Right cardiac atrium (tissue), 5 donors: ENCODE results near the gene RAB11FIP4. TPM values are rescaled to one million over a fixed set of nuclear protein-coding genes. Genes with fewer than 3 reads are reported as not detected.

Experiments
- ATAC-seq, 2 donors: fragments of 200-7000 bp; cut with Tn5 transposase; one replicate each; pipeline versions ENCODE4 v1.8.0 to v1.9.1; 2020; ENCODE audit warnings: moderate library complexity in 2 of 2, mild to moderate bottlenecking in 1 of 2
- DNase-seq, 3 donors: peaks; one replicate each; pipeline ENCODE4 v3.0.0-alpha.2; 2020
- H3K27ac ChIP-seq: one replicate; pipeline ENCODE4 v1.5.1; 2013; ENCODE audit warnings: mild to moderate bottlenecking, low read length, control low read depth, moderate library complexity
- H3K27me3 ChIP-seq: one replicate; pipeline ENCODE4 v1.6.1; 2013; ENCODE audit not compliant: control insufficient read depth, insufficient read depth
- H3K4me1 ChIP-seq: one replicate; pipeline ENCODE4 v1.6.1; 2013; ENCODE audit warnings: low read length; ENCODE audit not compliant: control insufficient read depth, insufficient read depth
- H3K4me3 ChIP-seq: one replicate; pipeline ENCODE4 v1.5.1; 2013; ENCODE audit warnings: low read length, control low read depth
- H3K9me3 ChIP-seq: one replicate; pipeline ENCODE4 v1.6.1; 2013; ENCODE audit warnings: low read length; ENCODE audit not compliant: control insufficient read depth
- WGBS: extraction: QIAGEN DNeasy Blood & Tissue Kit; methylation state at CpG from one replicate; pipeline ENCODE4 v1.1.7; 2013; 5-methylcytosine and 5-hydroxymethylcytosine counted together
- intact Hi-C, 4 donors: fragments of 100-400 bp; cut with DNase I; formaldehyde crosslinking; loops; one replicate each; pipeline versions ENCODE4 v1.11.0 to v1.14.0; 2022 to 2023
- polyA plus RNA-seq: library from polyadenylated mRNA; stranded (reverse); fragments of 200-250 nt; gene quantifications from one replicate; pipeline ENCODE4 v1.2.3, GENCODE V29; 2013
- total RNA-seq, 4 donors: library from RNA; stranded (reverse); fragmentation: NEBNext Ultra II Directional; extraction: Animal tissue kit (Norgen Biotek cat#: 25700); gene quantifications; one replicate each; pipeline ENCODE4 v1.2.1, GENCODE V29; 2021
- donor health status: healthy with polysubstance abuse.
- donor health status: DM: no; HTN: yes; CAD: no.
- donor health status: DM: no; HTN: no; CAD: no.
- donor health status: DM: no; HTN: yes; CAD: no; lungs with severe emphysema.
- donor health status: DM: yes; HTN: yes; CAD: no.

Gene RAB11FIP4
- total and polyA plus RNA-seq, 5 donors = 2.8 to 12.3 (median 7.7) TPM

DNA sequence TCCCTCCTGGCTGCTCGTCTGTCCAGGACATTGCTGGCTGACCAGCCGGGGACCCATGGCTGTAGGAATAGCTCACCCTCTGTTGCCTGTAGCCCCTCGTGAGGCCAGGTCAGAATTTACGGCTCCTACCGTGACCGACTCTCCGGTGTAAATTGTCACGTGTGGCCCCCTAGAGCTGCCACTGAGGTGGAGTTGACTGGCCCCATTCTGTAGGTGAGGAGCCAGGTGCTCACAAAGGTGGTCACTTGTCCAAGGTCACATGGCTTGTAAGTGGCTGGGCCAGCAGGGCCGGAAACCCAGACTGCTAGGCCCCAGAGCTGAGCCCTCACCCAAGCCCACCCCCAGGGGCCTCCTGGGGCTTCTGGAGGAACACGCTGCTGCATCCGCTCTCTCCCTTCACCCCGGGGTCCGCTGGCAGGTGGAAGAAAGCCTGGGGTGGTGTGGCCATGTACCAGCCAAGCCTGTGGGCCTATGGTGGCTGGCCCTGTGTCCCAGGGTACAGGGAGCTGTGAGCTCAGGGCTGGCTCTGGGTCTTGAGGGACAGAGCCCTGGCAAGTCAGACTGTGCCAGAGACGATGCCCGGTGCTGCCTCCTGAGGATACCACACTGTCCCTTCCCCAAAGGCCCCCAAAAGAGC, 120.7 kb downstream of the RAB11FIP4 start:
- intact Hi-C loops = no loop called here
- H3K27me3 ChIP-seq = no peaks in the 10 kb centered on the region
- no peak overlapping the region for H3K4me3 ChIP-seq
- DNase-seq (peak in 2 of 3 donors; percentile 37 to 54), ATAC-seq (no peak)
- WGBS = 91% methylated on average over 15 of the region's 15 CpGs
- H3K27ac ChIP-seq = no peak overlapping the region
- H3K4me1 ChIP-seq = no peaks in the 10 kb centered on the region
- H3K9me3 ChIP-seq = no peaks in the 10 kb centered on the region

DNA sequence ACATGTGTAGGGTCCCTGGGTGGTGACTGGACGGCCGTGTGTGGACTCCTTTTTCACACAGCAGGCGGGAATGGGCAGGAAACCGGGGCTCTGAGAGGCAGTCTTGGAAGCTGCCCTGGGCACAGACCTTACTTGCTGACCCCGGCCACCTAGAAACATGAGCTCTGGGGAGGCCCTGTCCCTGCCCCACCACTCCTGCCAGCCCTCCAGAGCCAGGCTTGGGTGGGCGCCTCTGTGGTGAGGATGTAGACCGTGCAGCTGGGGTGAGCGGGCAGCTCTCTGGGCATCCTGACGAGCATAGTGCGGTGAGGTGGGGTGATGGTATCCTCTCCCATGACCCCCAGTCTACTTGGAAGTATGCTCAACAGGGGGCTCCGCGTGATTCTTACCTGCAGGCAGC, 121.3 kb downstream of the RAB11FIP4 start:
- Histone ChIP-seq H3K9me3 (no peaks in the 10 kb centered on the region), H3K4me1 (no peaks in the 10 kb centered on the region), H3K27ac (no peak overlapping the region), H3K4me3 (no peak overlapping the region), H3K27me3 (no peaks in the 10 kb centered on the region)
- intact Hi-C loops = no loop called here
- 96% methylated on average over 12 of the region's 12 CpGs for WGBS
- DNase-seq (peak in 2 of 3 donors; percentile 14 to 47), ATAC-seq (no peak)

DNA sequence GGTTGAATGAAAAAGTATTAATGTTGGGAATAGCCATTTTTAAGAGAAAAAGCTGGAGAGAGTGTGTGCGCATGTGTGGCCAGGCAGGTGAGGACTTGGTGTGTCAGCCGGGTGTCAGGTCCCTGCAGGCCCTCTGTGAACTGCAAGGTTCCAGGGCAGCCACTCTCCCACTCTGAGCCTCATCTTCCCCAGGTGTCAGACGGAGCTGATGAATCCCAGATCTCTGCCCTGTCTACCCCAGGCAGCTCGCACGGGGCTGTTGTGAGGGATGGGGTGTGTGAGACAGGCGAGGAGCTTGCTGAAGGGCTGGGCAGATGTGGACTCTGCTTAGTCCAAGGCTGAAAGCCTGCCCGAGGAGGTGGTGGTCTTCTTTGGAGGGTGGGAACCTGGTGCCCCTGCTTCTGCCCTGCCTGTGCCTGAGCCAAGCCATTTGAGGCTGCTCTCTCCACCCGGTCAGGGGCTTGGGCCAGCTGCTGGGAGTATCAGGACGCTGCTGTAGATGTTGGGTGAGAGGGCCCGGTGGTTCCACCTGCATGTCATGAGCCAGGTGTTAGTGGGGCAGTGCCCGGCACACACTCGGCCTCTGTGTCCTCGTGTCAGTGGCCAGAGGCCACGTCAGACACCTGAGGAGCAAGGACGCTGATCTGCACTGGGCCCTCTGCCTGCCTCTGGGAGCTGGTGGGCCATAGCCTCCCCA, 122.4 kb downstream of the RAB11FIP4 start:
- Histone ChIP-seq H3K4me1 (no peaks in the 10 kb centered on the region), H3K27ac (no peak overlapping the region), H3K4me3 (no peak overlapping the region), H3K9me3 (no peaks in the 10 kb centered on the region), H3K27me3 (no peaks in the 10 kb centered on the region)
- intact Hi-C loops = no loop called here
- 84% methylated on average over 15 of the region's 15 CpGs for WGBS
- DNase-seq (peak in 1 of 3 donors; percentile 24), ATAC-seq (no peak)

DNA sequence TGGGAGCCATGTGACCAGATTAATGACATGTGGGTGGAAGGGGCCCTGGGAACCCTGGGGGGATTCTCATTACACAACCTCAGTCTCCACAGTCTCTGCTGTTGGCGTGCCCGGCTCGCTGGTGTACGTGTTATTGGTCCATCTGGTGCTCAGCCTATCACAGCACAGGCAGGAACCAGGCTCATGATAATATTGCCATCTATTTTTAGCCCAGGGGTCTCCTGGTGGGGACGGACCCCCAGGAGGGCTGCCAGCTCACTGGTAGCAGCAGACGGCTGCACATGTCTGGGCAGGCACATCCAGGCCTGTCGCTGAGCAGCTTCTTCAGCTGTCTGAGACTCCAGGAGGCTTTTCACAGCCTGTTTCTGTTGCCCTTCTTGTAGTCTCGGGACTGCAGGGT, 123.8 kb downstream of the RAB11FIP4 start:
- Histone ChIP-seq H3K9me3 (no peaks in the 10 kb centered on the region), H3K4me1 (no peaks in the 10 kb centered on the region), H3K27ac (no peak overlapping the region), H3K4me3 (no peak overlapping the region), H3K27me3 (no peaks in the 10 kb centered on the region)
- ATAC-seq (no peak), DNase-seq (no peak)
- 71% methylated on average over 8 of the region's 8 CpGs for WGBS
- intact Hi-C loops = no loop called here

DNA sequence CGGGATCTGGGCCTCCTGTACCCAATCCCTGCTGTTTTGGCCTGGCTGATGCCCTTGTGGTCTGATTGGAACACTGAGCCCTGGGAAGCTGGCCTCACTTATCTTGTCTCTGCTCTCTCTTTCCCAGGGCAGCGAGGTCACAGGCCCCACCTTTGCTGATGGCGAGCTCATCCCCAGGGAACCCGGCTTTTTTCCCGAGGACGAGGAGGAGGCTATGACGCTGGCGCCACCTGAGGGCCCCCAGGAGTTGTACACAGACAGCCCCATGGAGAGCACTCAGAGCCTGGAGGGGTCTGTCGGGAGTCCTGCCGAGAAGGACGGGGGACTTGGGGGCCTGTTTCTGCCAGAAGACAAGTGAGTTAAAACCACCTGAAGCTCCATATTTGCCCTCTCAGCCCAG, 126.0 kb downstream of the RAB11FIP4 start:
- H3K27ac ChIP-seq = no peak overlapping the region
- no peak overlapping the region for H3K4me3 ChIP-seq
- ATAC-seq (peak in 1 of 2 donors; percentile 51), DNase-seq (peak in 1 of 3 donors; percentile 43)
- H3K27me3 ChIP-seq = no peaks in the 10 kb centered on the region
- intact Hi-C loops = no loop called here
- H3K9me3 ChIP-seq = no peaks in the 10 kb centered on the region
- H3K4me1 ChIP-seq = no peaks in the 10 kb centered on the region
- 40% methylated on average over 11 of the region's 11 CpGs for WGBS

DNA sequence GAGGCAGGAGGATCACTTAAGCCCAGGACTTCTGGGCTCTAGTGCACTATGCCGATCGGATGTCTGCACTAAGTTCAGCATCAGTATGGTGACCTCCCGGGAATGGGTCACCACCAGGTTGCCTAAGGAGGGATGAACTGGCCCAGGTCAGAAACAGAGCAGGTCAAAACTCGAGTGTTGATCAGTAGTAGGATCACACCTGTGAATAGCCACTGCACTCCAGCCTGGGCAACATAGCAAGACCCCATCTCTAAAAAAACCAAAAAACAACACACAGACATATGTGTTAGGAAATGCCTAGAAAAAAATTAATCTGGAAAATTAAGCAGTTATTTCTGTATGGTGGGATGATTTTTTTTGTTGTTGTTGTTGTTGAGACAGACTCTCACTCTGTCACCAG, 127.0 kb downstream of the RAB11FIP4 start:
- 93% methylated on average over 4 of the region's 4 CpGs for WGBS
- Histone ChIP-seq H3K4me3 (no peak overlapping the region), H3K4me1 (no peaks in the 10 kb centered on the region), H3K27ac (no peak overlapping the region), H3K27me3 (no peaks in the 10 kb centered on the region), H3K9me3 (no peaks in the 10 kb centered on the region)
- no peak for ATAC-seq
- no peak for DNase-seq
- intact Hi-C loops = no loop called here

DNA sequence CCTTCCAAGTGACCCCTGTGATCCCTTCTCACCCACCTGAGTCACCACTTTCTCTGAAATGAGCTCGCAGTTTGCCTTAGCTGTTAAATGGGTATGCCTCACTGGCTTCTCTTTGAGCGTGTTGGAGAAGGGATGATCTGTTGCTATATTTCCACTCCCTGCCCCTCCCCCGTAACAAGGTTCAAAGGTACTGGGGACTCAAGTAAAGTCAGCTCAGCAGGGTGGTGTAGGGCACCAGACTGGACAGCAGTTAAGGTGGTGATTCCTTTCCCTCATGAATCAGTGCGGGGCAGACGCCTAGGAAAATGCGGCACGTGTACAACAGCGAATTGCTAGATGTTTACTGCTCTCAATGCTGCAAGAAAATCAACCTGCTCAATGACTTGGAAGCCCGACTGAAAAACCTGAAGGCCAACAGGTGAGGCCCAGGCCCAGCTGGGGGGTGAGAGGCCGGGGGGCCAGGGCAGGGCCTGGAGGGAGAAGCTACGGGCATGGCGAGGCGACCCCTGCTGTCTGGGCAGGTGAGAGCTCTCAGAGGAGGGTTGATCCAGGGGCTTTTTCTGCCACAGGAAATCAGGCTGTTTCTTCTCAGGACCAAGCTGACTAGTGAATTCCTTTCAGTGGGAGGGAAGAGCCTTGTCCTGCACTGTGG, 130.3 kb downstream of the RAB11FIP4 start:
- intact Hi-C loops = loop anchor here in 2 of 4 donors (5.0 kb wide), 1 partner anchor 84 kb away; no protein-coding TSS in a partner anchor
- Histone ChIP-seq H3K4me1 (no peaks in the 10 kb centered on the region), H3K4me3 (no peak overlapping the region), H3K9me3 (no peaks in the 10 kb centered on the region), H3K27ac (no peak overlapping the region), H3K27me3 (no peaks in the 10 kb centered on the region)
- no peak for ATAC-seq
- no peak for DNase-seq
- 94% methylated on average over 13 of the region's 13 CpGs for WGBS

DNA sequence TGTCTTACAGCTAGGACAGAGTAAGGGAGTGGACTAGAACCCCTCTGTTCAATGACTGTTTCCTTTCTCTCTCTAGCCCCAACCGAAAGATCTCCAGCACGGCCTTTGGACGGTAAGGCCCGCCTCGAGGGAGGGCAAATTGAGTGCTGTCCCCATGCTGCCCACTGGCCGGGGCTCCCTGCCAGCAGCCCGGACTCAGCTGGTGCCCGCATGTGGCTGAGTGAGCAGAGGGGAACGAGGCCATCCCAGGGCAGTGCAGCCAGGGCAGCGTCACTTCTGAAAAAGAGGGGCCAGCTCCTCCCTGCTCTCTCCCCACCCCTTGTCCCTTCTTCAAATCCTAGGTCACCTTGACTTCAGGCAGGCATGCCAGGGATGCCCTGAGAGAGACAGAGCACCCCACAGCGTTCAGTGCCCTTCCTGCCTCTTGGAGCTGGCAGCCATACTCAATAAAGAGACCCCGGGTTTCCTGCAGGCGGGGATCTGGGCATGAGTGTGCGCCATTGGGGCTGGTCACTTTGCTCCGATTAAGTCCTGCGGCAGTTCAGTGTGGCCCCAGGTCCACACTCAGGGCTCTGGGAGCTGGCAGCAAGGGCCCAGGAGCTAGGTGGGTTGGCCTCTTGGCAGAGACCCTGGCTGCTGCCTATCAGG, 130.9 kb downstream of the RAB11FIP4 start:
- Histone ChIP-seq H3K4me1 (no peaks in the 10 kb centered on the region), H3K27ac (no peak overlapping the region), H3K27me3 (no peaks in the 10 kb centered on the region), H3K4me3 (no peak overlapping the region), H3K9me3 (no peaks in the 10 kb centered on the region)
- DNase-seq (no peak), ATAC-seq (no peak)
- WGBS = 90% methylated on average over 16 of the region's 16 CpGs
- intact Hi-C loops = loop anchor here in 2 of 4 donors (5.0 kb wide), 1 partner anchor 85 kb away; no protein-coding TSS in a partner anchor

DNA sequence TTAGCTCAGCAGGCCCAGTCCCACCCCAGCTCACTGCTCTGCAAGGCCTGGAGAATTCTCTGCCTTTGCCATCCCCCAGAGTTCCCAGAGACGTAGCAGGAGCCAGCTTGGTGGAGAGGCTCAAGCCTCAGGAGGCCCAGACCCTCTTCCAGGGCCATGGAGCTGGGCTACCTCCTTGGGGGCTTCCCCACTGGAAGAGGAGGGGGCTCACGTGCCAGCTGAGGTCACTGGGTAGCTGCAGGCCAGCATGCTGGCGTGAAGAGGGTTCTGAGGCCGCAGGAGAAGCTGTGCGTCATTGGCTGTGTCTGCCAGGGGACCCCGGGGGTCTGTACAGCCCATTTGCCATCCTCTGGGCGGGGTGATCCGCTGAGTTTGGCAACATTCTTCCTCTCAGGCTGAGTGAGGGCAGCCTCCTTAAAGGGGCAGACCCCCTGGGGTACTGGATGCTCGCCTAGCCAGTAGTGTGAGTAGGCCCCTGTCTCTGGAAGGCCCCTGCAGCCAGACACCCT, 131.6 kb downstream of the RAB11FIP4 start:
- H3K27ac ChIP-seq = no peak overlapping the region
- H3K4me1 ChIP-seq = no peaks in the 10 kb centered on the region
- no peaks in the 10 kb centered on the region for H3K9me3 ChIP-seq
- no peak overlapping the region for H3K4me3 ChIP-seq
- 95% methylated on average over 9 of the region's 9 CpGs for WGBS
- DNase-seq (no peak), ATAC-seq (no peak)
- no peaks in the 10 kb centered on the region for H3K27me3 ChIP-seq
- intact Hi-C loops = loop anchor here in 2 of 4 donors (5.0 kb wide), 1 partner anchor 86 kb away; no protein-coding TSS in a partner anchor

DNA sequence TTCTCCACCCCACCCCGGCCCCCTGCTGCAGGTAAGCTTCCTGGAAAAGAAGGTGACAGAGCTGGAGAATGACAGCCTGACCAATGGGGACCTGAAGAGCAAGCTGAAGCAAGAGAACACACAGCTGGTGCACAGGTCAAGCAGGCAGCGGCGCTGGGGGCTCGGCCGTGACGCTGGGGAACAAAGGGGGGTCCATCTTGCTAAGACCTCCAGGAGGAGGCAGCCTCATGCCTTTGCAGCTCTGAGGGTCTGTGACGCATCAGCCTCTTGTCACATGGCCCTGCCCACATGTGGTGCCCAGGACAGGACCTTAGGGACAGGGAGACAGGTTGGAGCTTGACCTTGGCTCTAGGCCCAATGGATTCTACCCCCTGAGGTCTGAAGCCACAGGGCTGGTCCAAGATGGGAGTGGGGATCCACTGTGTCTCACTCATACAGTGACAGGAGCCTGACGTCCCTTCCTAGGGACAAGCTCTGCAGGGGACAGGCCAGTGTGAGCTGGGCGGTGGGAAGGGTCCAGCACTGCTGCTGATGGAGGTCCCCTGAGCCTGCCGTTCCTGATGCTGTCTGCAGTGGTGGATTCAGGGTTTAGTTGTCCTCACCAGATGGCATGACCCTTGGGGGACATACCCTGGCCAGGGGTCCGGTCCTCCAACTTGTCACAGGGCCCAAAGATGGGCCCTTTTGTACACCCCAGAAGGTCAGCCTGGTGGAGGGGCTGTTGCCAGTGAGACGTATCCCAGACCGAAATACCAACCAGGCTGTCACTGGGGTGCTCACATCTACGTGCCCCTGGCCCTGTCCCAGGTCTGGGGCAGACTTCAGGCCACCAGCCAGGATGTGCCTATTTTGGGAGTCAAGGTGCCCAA, 132.6 kb downstream of the RAB11FIP4 start:
- DNase-seq (no peak), ATAC-seq (no peak)
- intact Hi-C loops = loop anchor here (2.0 to 5.0 kb wide), 2 partner anchors 87 kb away; no protein-coding TSS in a partner anchor
- no peaks in the 10 kb centered on the region for H3K4me1 ChIP-seq
- H3K27ac ChIP-seq = no peak overlapping the region
- WGBS = 95% methylated on average over 14 of the region's 14 CpGs
- no peak overlapping the region for H3K4me3 ChIP-seq
- H3K27me3 ChIP-seq = no peaks in the 10 kb centered on the region
- H3K9me3 ChIP-seq = no peaks in the 10 kb centered on the region
